HEK293T (cell line): ENCODE data around the gene PTPRM.

Experiments used
- ELF4 ChIP-seq: fragments of 450-650 bp; IDR thresholded peaks from 2 replicates; pipeline ENCODE4 v1.6.1; 2017; ENCODE audit warnings: antibody characterized with exemption
- SP1 ChIP-seq: fragments of 450-650 bp; IDR thresholded peaks from 2 replicates; pipeline ENCODE4 v1.6.1; 2017
- SUZ12 ChIP-seq: fragments of 450-650 bp; IDR thresholded peaks from 2 replicates; pipeline ENCODE4 v1.6.1; 2016; ENCODE audit warnings: mild to moderate bottlenecking

- TF ChIP-seq SP1 (no peak), SUZ12 (no peak), ELF4 (no peak)
Observed at GRCh38 chr18:7856733-7857132, 289.6 kb downstream of the PTPRM start.
